Measurements from ENCODE around the gene TTYH1.

The TTYH1 gene

GRCh38 chr19:54484451-54484850 is 69.2 kb downstream of the TTYH1 start:
- DNase-seq, result no peak

GRCh38 chr19:54485851-54486250 is 70.6 kb downstream of the TTYH1 start:
- DNase-seq, result peak; percentile 36 to 50

Measured in AML-193 (cell line).